Adrenal gland (tissue), 5 donors: ENCODE data around the gene PLXNA4.

Experiments used
- POLR2A ChIP-seq, 2 donors: fragments of 450-650 bp; IDR thresholded peaks; one replicate each; pipeline ENCODE4 v1.6.1; 2017; ENCODE audit warnings: antibody characterized with exemption in 2 of 2, mild to moderate bottlenecking in 2 of 2, moderate library complexity in 1 of 2
- TF ChIP-seq, protein P1 (sequence below), 6 experiments: fragments of 450-650 bp in 4 of 6; fragments of 200-600 bp in 2 of 6; sonication (generic) in 1 of 6; IDR thresholded peaks; 1 replicate in 5 of 6; 2 replicates in 1 of 6; pipeline versions ENCODE4 v1.5.1 to v1.8.0; 2016 to 2021; ENCODE audit warnings: antibody characterized with exemption in 6 of 6, mild to moderate bottlenecking in 2 of 6, moderate library complexity in 1 of 6
- donor health status: DM: no; HTN: no; CAD: no.

DNA sequence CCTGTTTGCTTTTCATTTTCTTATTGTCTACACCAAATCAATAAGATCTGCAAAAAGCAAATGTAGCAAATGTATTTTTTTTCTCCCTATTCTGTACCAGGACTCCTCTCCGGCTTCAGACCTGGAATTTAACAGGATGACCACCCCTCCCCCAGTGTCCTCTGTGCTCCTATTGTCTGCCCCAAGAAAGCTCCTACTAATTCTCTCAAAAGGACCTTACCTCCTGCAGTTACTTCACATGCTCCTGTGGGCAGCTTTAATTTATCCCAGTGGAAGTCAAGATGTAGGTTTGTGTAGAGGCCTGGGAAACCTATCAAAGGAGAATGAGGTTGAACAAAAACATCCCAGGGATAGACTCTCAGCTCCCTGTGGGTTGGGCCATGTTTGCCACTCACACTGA lies 31.3 kb downstream of the PLXNA4 start:
- TF ChIP-seq, protein P1, sequence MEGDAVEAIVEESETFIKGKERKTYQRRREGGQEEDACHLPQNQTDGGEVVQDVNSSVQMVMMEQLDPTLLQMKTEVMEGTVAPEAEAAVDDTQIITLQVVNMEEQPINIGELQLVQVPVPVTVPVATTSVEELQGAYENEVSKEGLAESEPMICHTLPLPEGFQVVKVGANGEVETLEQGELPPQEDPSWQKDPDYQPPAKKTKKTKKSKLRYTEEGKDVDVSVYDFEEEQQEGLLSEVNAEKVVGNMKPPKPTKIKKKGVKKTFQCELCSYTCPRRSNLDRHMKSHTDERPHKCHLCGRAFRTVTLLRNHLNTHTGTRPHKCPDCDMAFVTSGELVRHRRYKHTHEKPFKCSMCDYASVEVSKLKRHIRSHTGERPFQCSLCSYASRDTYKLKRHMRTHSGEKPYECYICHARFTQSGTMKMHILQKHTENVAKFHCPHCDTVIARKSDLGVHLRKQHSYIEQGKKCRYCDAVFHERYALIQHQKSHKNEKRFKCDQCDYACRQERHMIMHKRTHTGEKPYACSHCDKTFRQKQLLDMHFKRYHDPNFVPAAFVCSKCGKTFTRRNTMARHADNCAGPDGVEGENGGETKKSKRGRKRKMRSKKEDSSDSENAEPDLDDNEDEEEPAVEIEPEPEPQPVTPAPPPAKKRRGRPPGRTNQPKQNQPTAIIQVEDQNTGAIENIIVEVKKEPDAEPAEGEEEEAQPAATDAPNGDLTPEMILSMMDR (IDR thresholded peaks at IDR 0.05): no peak
- TF ChIP-seq POLR2A (IDR thresholded peaks at IDR 0.05): no peak
